OCI-LY7 (cell line): ENCODE measurements around the gene TMEM184A.

Source experiments
- EZH2phosphoT487 ChIP-seq: fragments of 200-600 bp; sonication (generic); IDR thresholded peaks from 2 replicates; pipeline ENCODE4 v1.6.1; 2018; ENCODE audit warnings: low read depth, borderline replicate concordance, mild to moderate bottlenecking, mixed run types, antibody characterized with exemption, low read length, moderate library complexity, mixed read lengths
- TF ChIP-seq, protein P1 (sequence below): fragments of 200-600 bp; sonication (generic); conservative IDR thresholded peaks from 2 replicates; pipeline ENCODE4 v1.5.1; 2014; ENCODE audit warnings: mild to moderate bottlenecking, antibody characterized with exemption, low read length, moderate library complexity, mixed read lengths

DNA sequence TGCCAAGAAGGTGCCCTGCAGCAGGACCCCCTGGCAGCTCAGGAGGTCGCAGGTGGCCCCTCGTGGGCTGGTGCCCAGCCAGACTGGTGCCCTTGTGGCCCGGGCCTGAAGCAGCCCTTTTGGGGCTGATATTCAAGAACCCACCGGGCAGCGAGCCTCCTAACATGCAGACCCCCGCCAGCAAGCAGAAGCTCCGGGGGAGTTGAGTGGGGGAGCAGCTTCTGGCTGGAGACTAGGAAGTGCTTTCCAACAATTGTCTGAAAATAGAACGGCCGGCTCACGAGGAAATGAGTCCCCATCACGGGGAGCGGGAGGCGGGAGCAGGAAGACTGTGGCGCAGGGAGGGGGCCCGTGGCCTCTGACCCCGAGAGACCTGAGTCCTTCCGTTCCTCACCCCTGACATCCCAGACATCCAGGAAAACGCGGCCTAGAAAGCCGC lies 42.3 kb downstream of the TMEM184A start:
- TF ChIP-seq, protein P1, sequence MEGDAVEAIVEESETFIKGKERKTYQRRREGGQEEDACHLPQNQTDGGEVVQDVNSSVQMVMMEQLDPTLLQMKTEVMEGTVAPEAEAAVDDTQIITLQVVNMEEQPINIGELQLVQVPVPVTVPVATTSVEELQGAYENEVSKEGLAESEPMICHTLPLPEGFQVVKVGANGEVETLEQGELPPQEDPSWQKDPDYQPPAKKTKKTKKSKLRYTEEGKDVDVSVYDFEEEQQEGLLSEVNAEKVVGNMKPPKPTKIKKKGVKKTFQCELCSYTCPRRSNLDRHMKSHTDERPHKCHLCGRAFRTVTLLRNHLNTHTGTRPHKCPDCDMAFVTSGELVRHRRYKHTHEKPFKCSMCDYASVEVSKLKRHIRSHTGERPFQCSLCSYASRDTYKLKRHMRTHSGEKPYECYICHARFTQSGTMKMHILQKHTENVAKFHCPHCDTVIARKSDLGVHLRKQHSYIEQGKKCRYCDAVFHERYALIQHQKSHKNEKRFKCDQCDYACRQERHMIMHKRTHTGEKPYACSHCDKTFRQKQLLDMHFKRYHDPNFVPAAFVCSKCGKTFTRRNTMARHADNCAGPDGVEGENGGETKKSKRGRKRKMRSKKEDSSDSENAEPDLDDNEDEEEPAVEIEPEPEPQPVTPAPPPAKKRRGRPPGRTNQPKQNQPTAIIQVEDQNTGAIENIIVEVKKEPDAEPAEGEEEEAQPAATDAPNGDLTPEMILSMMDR = no peak
- TF ChIP-seq EZH2phosphoT487 = no peak
